H1 (cell line): ENCODE measurements around the gene FZD8. TPM values are rescaled to one million over a fixed set of nuclear protein-coding genes. Genes with fewer than 3 reads are reported as not detected.

Source experiments
- CEBPB ChIP-seq: IDR thresholded peaks from 2 replicates; pipeline ENCODE4 v1.6.1; 2012; ENCODE audit warnings: low read depth, low read length
- EGR1 ChIP-seq: IDR thresholded peaks from 2 replicates; pipeline ENCODE4 v1.6.1; 2011; ENCODE audit warnings: low read depth, low read length, borderline replicate concordance
- GTF2F1 ChIP-seq: IDR thresholded peaks from 2 replicates; pipeline ENCODE4 v1.6.1; 2012; ENCODE audit warnings: low read depth, low read length, improper control_type of control experiment, borderline replicate concordance
- KDM4A ChIP-seq: IDR thresholded peaks from one replicate; pipeline ENCODE4 v1.7.1; 2012; ENCODE audit warnings: low read depth, mild to moderate bottlenecking, moderate library complexity, low read length, inconsistent platforms; ENCODE audit not compliant: severe bottlenecking
- POLR2A ChIP-seq, 2 experiments: IDR thresholded peaks; 1 replicate in 1 of 2; 2 replicates in 1 of 2; pipeline ENCODE4 v1.6.1; 2011; ENCODE audit warnings: low read depth in 2 of 2, low read length in 2 of 2, mild to moderate bottlenecking in 2 of 2; ENCODE audit errors: control extremely low read depth in 1 of 2
- RAD21 ChIP-seq, 2 experiments: IDR thresholded peaks in 1 of 2; conservative IDR thresholded peaks in 1 of 2; 2 replicates each; pipeline ENCODE4 v1.6.1; 2011; ENCODE audit warnings: low read depth in 2 of 2, low read length in 2 of 2, improper control_type of control experiment in 1 of 2, inconsistent platforms in 1 of 2, mild to moderate bottlenecking in 1 of 2, moderate library complexity in 1 of 2
- TAF1 ChIP-seq: IDR thresholded peaks from 2 replicates; pipeline ENCODE4 v1.6.1; 2011; ENCODE audit warnings: mild to moderate bottlenecking, low read depth, low read length
- USF2 ChIP-seq: IDR thresholded peaks from 2 replicates; pipeline ENCODE4 v1.6.1; 2011; ENCODE audit warnings: low read length, improper control_type of control experiment
- YY1 ChIP-seq: IDR thresholded peaks from 2 replicates; pipeline ENCODE4 v1.6.1; 2011; ENCODE audit warnings: low read depth, mild to moderate bottlenecking, low read length
- polyA plus RNA-seq, 7 experiments: library from polyadenylated mRNA; depleted of rRNA in 3 of 7; stranded (reverse) in 5 of 7; unstranded in 2 of 7; fragments of >200 nt in 5 of 7; fragments of 200-250 nt in 2 of 7; gene quantifications; 1 replicate in 5 of 7; 2 replicates in 1 of 7; 4 replicates in 1 of 7; pipeline versions ENCODE4 v1.2.1 to v1.2.3, GENCODE V29; 2011 to 2013; ENCODE audit warnings: missing spikeins in 2 of 7, mixed read lengths in 2 of 7
- total RNA-seq: library from RNA; stranded (reverse); fragmentation: NEBNext Ultra II Directional; extraction: Animal tissue kit (Norgen Biotek cat#: 25700); gene quantifications from 2 replicates; pipeline ENCODE4 v1.2.1, GENCODE V29; 2021
- TF ChIP-seq, protein P1 (sequence below): IDR thresholded peaks from 2 replicates; pipeline ENCODE4 v1.6.1; 2012; ENCODE audit warnings: low read length, inconsistent platforms

FZD8 gene
- total and polyA plus RNA-seq, 2 of the 8 experiments (the other 6 are each of a cell fraction or from before 2014, with no cell fraction given), result 4.8 to 7.1 TPM

DNA sequence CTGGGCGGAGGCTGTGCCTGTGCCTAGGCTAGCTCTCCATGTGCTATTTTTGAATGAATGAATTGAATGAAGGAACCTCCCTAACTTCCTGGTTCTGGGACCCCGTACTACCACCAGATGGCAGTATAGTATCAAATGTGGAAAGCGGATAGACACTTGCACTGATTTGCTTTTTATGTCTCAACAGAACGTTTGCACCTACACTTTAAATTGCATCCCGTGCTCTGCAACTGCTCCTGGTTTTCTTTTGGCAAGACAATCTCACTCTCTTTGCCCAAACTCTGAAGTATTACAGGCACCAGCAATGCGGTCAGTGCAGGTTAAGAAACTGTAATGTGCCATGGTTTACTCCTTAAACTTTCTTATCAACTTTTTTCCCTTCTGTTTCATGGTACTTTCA is 6.5 kb downstream of the FZD8 start (continued):
- no peak for TF ChIP-seq KDM4A
- TF ChIP-seq GTF2F1, result no peak
- no peak for TF ChIP-seq YY1
- TF ChIP-seq POLR2A (IDR thresholded peaks at IDR 0.05; ENCODE audit: control extremely low read depth in 1 of 2, low read depth in 2 of 2, low read length in 2 of 2), result no peak
- TF ChIP-seq CEBPB, result no peak
- TF ChIP-seq RAD21 (IDR thresholded peaks at IDR 0.05 in 1 of 2, conservative IDR thresholded peaks at IDR 0.05 in 1 of 2; ENCODE audit: low read depth in 2 of 2, low read length in 2 of 2), result peak; percentile 97
- no peak for TF ChIP-seq EGR1
- no peak for TF ChIP-seq USF2
- TF ChIP-seq, protein P1, sequence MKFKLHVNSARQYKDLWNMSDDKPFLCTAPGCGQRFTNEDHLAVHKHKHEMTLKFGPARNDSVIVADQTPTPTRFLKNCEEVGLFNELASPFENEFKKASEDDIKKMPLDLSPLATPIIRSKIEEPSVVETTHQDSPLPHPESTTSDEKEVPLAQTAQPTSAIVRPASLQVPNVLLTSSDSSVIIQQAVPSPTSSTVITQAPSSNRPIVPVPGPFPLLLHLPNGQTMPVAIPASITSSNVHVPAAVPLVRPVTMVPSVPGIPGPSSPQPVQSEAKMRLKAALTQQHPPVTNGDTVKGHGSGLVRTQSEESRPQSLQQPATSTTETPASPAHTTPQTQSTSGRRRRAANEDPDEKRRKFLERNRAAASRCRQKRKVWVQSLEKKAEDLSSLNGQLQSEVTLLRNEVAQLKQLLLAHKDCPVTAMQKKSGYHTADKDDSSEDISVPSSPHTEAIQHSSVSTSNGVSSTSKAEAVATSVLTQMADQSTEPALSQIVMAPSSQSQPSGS, result no peak
- no peak for TF ChIP-seq TAF1
